OCI-LY1 (cell line): ENCODE results near the gene TTC28.

Experiments used
- CTCF ChIP-seq: fragments of 200-600 bp; sonication (generic), shearing (Covaris generic); IDR thresholded peaks from 2 replicates; pipeline ENCODE4 v1.5.1; 2017; ENCODE audit warnings: mild to moderate bottlenecking, antibody characterized with exemption, low read length, moderate library complexity, mixed read lengths
- EZH2 ChIP-seq: fragments of 200-600 bp; sonication (generic), shearing (Covaris generic); IDR thresholded peaks from 2 replicates; pipeline ENCODE4 v1.8.0; 2017; ENCODE audit warnings: borderline replicate concordance, mixed run types, mild to moderate bottlenecking, antibody characterized with exemption, low read length, moderate library complexity, mixed read lengths

DNA sequence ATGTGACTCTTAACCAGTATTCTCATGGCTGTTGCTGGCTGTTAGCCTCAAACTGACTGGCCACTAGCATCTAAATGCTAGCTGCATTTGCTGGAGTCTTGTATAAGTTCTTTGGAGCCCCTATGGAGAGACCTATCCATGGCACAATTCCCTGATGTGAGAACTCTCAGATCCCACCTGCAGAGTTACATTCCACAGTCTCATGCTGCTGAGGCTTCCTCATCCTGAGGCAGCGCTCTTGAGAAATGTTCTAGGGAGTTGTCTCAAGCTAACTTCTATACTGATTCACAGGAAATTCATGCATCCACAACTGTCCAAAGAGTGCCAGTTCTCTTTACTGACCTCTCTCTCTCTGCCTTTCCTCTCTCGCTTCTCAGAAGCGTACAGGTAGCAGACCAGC lies 542.6 kb downstream of the TTC28 start:
- TF ChIP-seq CTCF (no peak), EZH2 (no peak)
